HEK293T (cell line): ENCODE data around the gene IL25.
"Not testable (repeated sequence)": the region's sequence is repeated elsewhere in the genome, so short reads cannot be mapped to it uniquely, and the experiment has no call there.

Experiments
- CTCF ChIA-PET: fragments of 350-600 bp; formaldehyde crosslinking; extraction: SDS; loops from one replicate; lab custom pipeline; 2021; ENCODE audit warnings: antibody characterized with exemption, inconsistent platforms; lab: Yijun Ruan, JAX
- POLR2A ChIA-PET: fragments of 350-600 bp; formaldehyde crosslinking; extraction: SDS; loops from one replicate; lab custom pipeline; 2020; ENCODE audit warnings: antibody characterized with exemption, inconsistent platforms; lab: Yijun Ruan, JAX
- DNase-seq: peaks from one replicate; pipeline ENCODE4 v3.0.0; 2012; ENCODE audit warnings: mixed read lengths; ENCODE audit errors: extremely low spot score
- ARNT ChIP-seq: fragments of 450-650 bp; IDR thresholded peaks from 2 replicates; pipeline ENCODE4 v1.6.1; 2017; ENCODE audit warnings: mild to moderate bottlenecking
- BHLHE40 ChIP-seq: fragments of 450-650 bp; IDR thresholded peaks from 2 replicates; pipeline ENCODE4 v1.6.1; 2016; ENCODE audit warnings: mild to moderate bottlenecking, moderate library complexity, borderline replicate concordance
- CTBP1 ChIP-seq: fragments of 450-650 bp; IDR thresholded peaks from 2 replicates; pipeline ENCODE4 v1.6.1; 2016; ENCODE audit warnings: borderline replicate concordance
- ELF4 ChIP-seq: fragments of 450-650 bp; IDR thresholded peaks from 2 replicates; pipeline ENCODE4 v1.6.1; 2017; ENCODE audit warnings: antibody characterized with exemption
- FOXA1 ChIP-seq: fragments of 450-650 bp; IDR thresholded peaks from 2 replicates; pipeline ENCODE4 v1.6.1; 2016; ENCODE audit warnings: mild to moderate bottlenecking
- FOXK2 ChIP-seq: fragments of 450-650 bp; IDR thresholded peaks from 2 replicates; pipeline ENCODE4 v1.6.1; 2016; ENCODE audit warnings: mild to moderate bottlenecking
- FOXM1 ChIP-seq: fragments of 450-650 bp; IDR thresholded peaks from 2 replicates; pipeline ENCODE4 v1.6.1; 2017; ENCODE audit warnings: mild to moderate bottlenecking, borderline replicate concordance
- HDGF ChIP-seq: fragments of 450-650 bp; IDR thresholded peaks from 2 replicates; pipeline ENCODE4 v1.6.1; 2017; ENCODE audit warnings: antibody characterized with exemption, borderline replicate concordance
- L3MBTL2 ChIP-seq: fragments of 450-650 bp; conservative IDR thresholded peaks from 2 replicates; pipeline ENCODE4 v1.6.1; 2016; ENCODE audit warnings: mild to moderate bottlenecking
- LEF1 ChIP-seq: fragments of 450-650 bp; IDR thresholded peaks from 2 replicates; pipeline ENCODE4 v1.6.1; 2017; ENCODE audit warnings: mild to moderate bottlenecking, borderline replicate concordance
- NFRKB ChIP-seq: fragments of 450-650 bp; IDR thresholded peaks from 2 replicates; pipeline ENCODE4 v1.6.1; 2016; ENCODE audit warnings: mild to moderate bottlenecking, moderate library complexity
- PKNOX1 ChIP-seq: fragments of 450-650 bp; IDR thresholded peaks from 2 replicates; pipeline ENCODE4 v1.6.1; 2016
- SP1 ChIP-seq: fragments of 450-650 bp; IDR thresholded peaks from 2 replicates; pipeline ENCODE4 v1.6.1; 2017
- SUZ12 ChIP-seq: fragments of 450-650 bp; IDR thresholded peaks from 2 replicates; pipeline ENCODE4 v1.6.1; 2016; ENCODE audit warnings: mild to moderate bottlenecking
- TARDBP ChIP-seq: fragments of 450-650 bp; IDR thresholded peaks from 2 replicates; pipeline ENCODE4 v1.6.1; 2016
- ZNF384 ChIP-seq: fragments of 450-650 bp; IDR thresholded peaks from 2 replicates; pipeline ENCODE4 v1.6.1; 2016

The IL25 gene

GRCh38 chr14:23399136-23399535 lies 26.5 kb downstream of the IL25 start:
- ChIA-PET CTCF (no interaction called here), POLR2A (no interaction called here)
- TF ChIP-seq CTBP1, result no peak
- no peak for TF ChIP-seq ZNF384
- TF ChIP-seq L3MBTL2, result no peak
- TF ChIP-seq NFRKB, result no peak
- TF ChIP-seq FOXM1, result no peak
- TF ChIP-seq HDGF, result no peak
- TF ChIP-seq FOXA1, result no peak
- TF ChIP-seq PKNOX1, result no peak
- no peak for TF ChIP-seq BHLHE40
- no peak for TF ChIP-seq ARNT
- TF ChIP-seq FOXK2, result no peak
- no peak for TF ChIP-seq SP1
- TF ChIP-seq LEF1, result no peak
- TF ChIP-seq TARDBP, result no peak
- TF ChIP-seq ELF4, result no peak
- no peak for TF ChIP-seq SUZ12
- DNase-seq, result no peak

GRCh38 chr14:23399591-23399990 lies 27.0 kb downstream of the IL25 start:
- ChIA-PET CTCF (no interaction called here), POLR2A (no interaction called here)
- DNase-seq, result no peak
- TF ChIP-seq L3MBTL2, result no peak
- TF ChIP-seq SUZ12, result no peak
- no peak for TF ChIP-seq FOXM1
- no peak for TF ChIP-seq ELF4
- TF ChIP-seq ZNF384, result no peak
- TF ChIP-seq TARDBP, result no peak
- TF ChIP-seq LEF1, result no peak

GRCh38 chr14:23400496-23401149 lies 28.0 kb downstream of the IL25 start:
- CTCF ChIA-PET, DNase-seq: not testable (repeated sequence)

GRCh38 chr14:23401291-23401690 lies 28.7 kb downstream of the IL25 start:
- no peak for DNase-seq
- ChIA-PET CTCF (no interaction called here), POLR2A (no interaction called here)
- TF ChIP-seq HDGF (no peak), CTBP1 (no peak), FOXM1 (no peak), ELF4 (no peak)

More at GRCh38 chr14:23400496-23401149, 28.0 kb downstream of the IL25 start:
- POLR2A ChIA-PET, result not testable (repeated sequence)

GRCh38 chr14:23402296-23403138 lies 29.9 kb downstream of the IL25 start:
- ChIA-PET POLR2A (no interaction called here), CTCF (no interaction called here)
- TF ChIP-seq LEF1, result no peak
- TF ChIP-seq SUZ12, result no peak
- TF ChIP-seq ZNF384, result no peak
- TF ChIP-seq HDGF, result no peak
- no peak for TF ChIP-seq SP1
- no peak for TF ChIP-seq PKNOX1
- no peak for TF ChIP-seq L3MBTL2
- TF ChIP-seq CTBP1, result no peak
- DNase-seq, result no peak

- POLR2A ChIA-PET, result no interaction called here
- CTCF ChIA-PET, result no interaction called here
- no peak for DNase-seq
- TF ChIP-seq L3MBTL2, result no peak
- no peak for TF ChIP-seq FOXK2
- TF ChIP-seq FOXA1, result no peak
- no peak for TF ChIP-seq ELF4
- TF ChIP-seq ARNT, result no peak
- TF ChIP-seq TARDBP, result no peak
- no peak for TF ChIP-seq CTBP1
- TF ChIP-seq BHLHE40, result no peak
- no peak for TF ChIP-seq FOXM1
- TF ChIP-seq HDGF, result no peak
- TF ChIP-seq NFRKB, result no peak
These were observed 30.5 kb downstream of the IL25 start for GRCh38 chr14:23403139-23403438.

GRCh38 chr14:23403908-23404307 lies 31.3 kb downstream of the IL25 start:
- POLR2A ChIA-PET, result no interaction called here
- DNase-seq, result no peak
- CTCF ChIA-PET, result no interaction called here
- TF ChIP-seq BHLHE40 (no peak), CTBP1 (no peak), L3MBTL2 (no peak), HDGF (no peak), PKNOX1 (no peak), NFRKB (no peak)
